Neural crest cell (in vitro differentiated cells): ENCODE data around the gene KTN1. TPM values are rescaled to one million over a fixed set of nuclear protein-coding genes. Genes with fewer than 3 reads are reported as not detected.

Source experiments
- DNase-seq: peaks from one replicate; pipeline ENCODE4 v3.0.0; 2021; ENCODE audit warnings: low read depth, mixed read lengths, low spot score
- H3K27ac Mint-ChIP-seq: one replicate; pipeline ENCODE4 v1.8.0; 2021; ENCODE audit warnings: mild to moderate bottlenecking, mixed read lengths; ENCODE audit not compliant: unreplicated experiment
- H3K27me3 Mint-ChIP-seq: 2 replicates; pipeline ENCODE4 v1.8.0; 2021; ENCODE audit warnings: low read depth, mild to moderate bottlenecking, mixed read lengths
- H3K36me3 Mint-ChIP-seq: 2 replicates; pipeline ENCODE4 v1.8.0; 2021; ENCODE audit warnings: low read depth, mild to moderate bottlenecking, mixed read lengths
- H3K4me1 Mint-ChIP-seq: 2 replicates; pipeline ENCODE4 v1.8.0; 2021; ENCODE audit warnings: mixed read lengths
- H3K4me3 Mint-ChIP-seq: one replicate; pipeline ENCODE4 v1.8.0; 2021; ENCODE audit warnings: mild to moderate bottlenecking, mixed read lengths
- H3K9me3 Mint-ChIP-seq: 2 replicates; pipeline ENCODE4 v1.8.0; 2021; ENCODE audit warnings: mixed read lengths
- CTCF ChIP-seq: fragments of 200-600 bp; sonication (generic); conservative IDR thresholded peaks from 2 replicates; pipeline ENCODE4 v1.5.0; 2021; ENCODE audit warnings: antibody characterized with exemption, mild to moderate bottlenecking
- total RNA-seq: library from RNA; stranded (reverse); gene quantifications from 2 replicates; pipeline ENCODE4 v1.2.1, GENCODE V29; 2021

KTN1 gene
- total RNA-seq, 1 donor from 2014 or later = 118 TPM

GRCh38 chr14:55583942-55584468 lies 4.0 kb downstream of the KTN1 start:
- Mint-ChIP-seq H3K27ac (no peak overlapping the region), H3K36me3 (no peaks in the 10 kb centered on the region), H3K4me1 (peaks cover 32% of the 10 kb centered on the region), H3K4me3 (no peak overlapping the region), H3K27me3 (no peaks in the 10 kb centered on the region), H3K9me3 (no peaks in the 10 kb centered on the region)
- no peak for TF ChIP-seq CTCF
- DNase-seq = no peak

GRCh38 chr14:55585854-55586253 lies 5.8 kb downstream of the KTN1 start:
- no peaks in the 10 kb centered on the region for H3K9me3 Mint-ChIP-seq
- no peak for TF ChIP-seq CTCF
- no peaks in the 10 kb centered on the region for H3K36me3 Mint-ChIP-seq
- H3K4me3 Mint-ChIP-seq = no peak overlapping the region
- no peaks in the 10 kb centered on the region for H3K27me3 Mint-ChIP-seq
- DNase-seq = no peak
- peaks cover 23% of the 10 kb centered on the region for H3K4me1 Mint-ChIP-seq
- no peak overlapping the region for H3K27ac Mint-ChIP-seq

GRCh38 chr14:55586411-55586810 lies 6.4 kb downstream of the KTN1 start:
- DNase-seq = no peak
- no peak for TF ChIP-seq CTCF
- Mint-ChIP-seq H3K27ac (no peak overlapping the region), H3K36me3 (no peaks in the 10 kb centered on the region), H3K27me3 (no peaks in the 10 kb centered on the region), H3K4me1 (peaks cover 18% of the 10 kb centered on the region), H3K4me3 (no peak overlapping the region), H3K9me3 (no peaks in the 10 kb centered on the region)

- no peak for DNase-seq
- no peaks in the 10 kb centered on the region for H3K27me3 Mint-ChIP-seq
- peaks cover 19% of the 10 kb centered on the region for H3K4me1 Mint-ChIP-seq
- no peak for TF ChIP-seq CTCF
- H3K36me3 Mint-ChIP-seq = no peaks in the 10 kb centered on the region
- H3K27ac Mint-ChIP-seq = no peak overlapping the region
- no peaks in the 10 kb centered on the region for H3K9me3 Mint-ChIP-seq
- H3K4me3 Mint-ChIP-seq = no peak overlapping the region
These were observed 7.8 kb downstream of the KTN1 start for GRCh38 chr14:55587847-55588246.

- no peak for TF ChIP-seq CTCF
- no peak for DNase-seq
- H3K27me3 Mint-ChIP-seq = no peaks in the 10 kb centered on the region
- no peak overlapping the region for H3K4me3 Mint-ChIP-seq
- H3K36me3 Mint-ChIP-seq = no peaks in the 10 kb centered on the region
- no peaks in the 10 kb centered on the region for H3K9me3 Mint-ChIP-seq
- peaks cover 21% of the 10 kb centered on the region for H3K4me1 Mint-ChIP-seq
- H3K27ac Mint-ChIP-seq = peak overlapping the region; percentile 15
These were observed 8.3 kb downstream of the KTN1 start for GRCh38 chr14:55588259-55588699.
